ENCODE measurements around the gene SPPL3.

GRCh38 chr12:120832737-120833136, 71.4 kb downstream of the SPPL3 start:
- TF ChIP-seq EP300 (IDR thresholded peaks at IDR 0.05; ENCODE audit: borderline replicate concordance in 1 of 2, low read depth in 1 of 2, low read length in 1 of 2) (no peak), CTCF (IDR thresholded peaks at IDR 0.05) (no peak), TCF12 (IDR thresholded peaks at IDR 0.05) (no peak), TAF1 (IDR thresholded peaks at IDR 0.05; ENCODE audit: borderline replicate concordance, low read depth, low read length) (no peak), USF1 (IDR thresholded peaks at IDR 0.05; ENCODE audit: borderline replicate concordance, low read depth) (no peak), CHD2 (IDR thresholded peaks at IDR 0.05; ENCODE audit: low read length, partially characterized antibody) (no peak), PBX3 (IDR thresholded peaks at IDR 0.05) (no peak), FOXM1 (IDR thresholded peaks at IDR 0.05; ENCODE audit: low read depth) (no peak), FOXJ3 (CRISPR knock-in tag; IDR thresholded peaks at IDR 0.05) (no peak), FOSL2 (IDR thresholded peaks at IDR 0.05; ENCODE audit: borderline replicate concordance, low read depth) (no peak), RAD21 (IDR thresholded peaks at IDR 0.05; ENCODE audit: low read length) (no peak)
- TF ChIP-seq, protein P1, sequence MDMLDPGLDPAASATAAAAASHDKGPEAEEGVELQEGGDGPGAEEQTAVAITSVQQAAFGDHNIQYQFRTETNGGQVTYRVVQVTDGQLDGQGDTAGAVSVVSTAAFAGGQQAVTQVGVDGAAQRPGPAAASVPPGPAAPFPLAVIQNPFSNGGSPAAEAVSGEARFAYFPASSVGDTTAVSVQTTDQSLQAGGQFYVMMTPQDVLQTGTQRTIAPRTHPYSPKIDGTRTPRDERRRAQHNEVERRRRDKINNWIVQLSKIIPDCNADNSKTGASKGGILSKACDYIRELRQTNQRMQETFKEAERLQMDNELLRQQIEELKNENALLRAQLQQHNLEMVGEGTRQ (IDR thresholded peaks at IDR 0.05; ENCODE audit: borderline replicate concordance, low read depth, low read length): no peak
- TF ChIP-seq, protein P2, sequence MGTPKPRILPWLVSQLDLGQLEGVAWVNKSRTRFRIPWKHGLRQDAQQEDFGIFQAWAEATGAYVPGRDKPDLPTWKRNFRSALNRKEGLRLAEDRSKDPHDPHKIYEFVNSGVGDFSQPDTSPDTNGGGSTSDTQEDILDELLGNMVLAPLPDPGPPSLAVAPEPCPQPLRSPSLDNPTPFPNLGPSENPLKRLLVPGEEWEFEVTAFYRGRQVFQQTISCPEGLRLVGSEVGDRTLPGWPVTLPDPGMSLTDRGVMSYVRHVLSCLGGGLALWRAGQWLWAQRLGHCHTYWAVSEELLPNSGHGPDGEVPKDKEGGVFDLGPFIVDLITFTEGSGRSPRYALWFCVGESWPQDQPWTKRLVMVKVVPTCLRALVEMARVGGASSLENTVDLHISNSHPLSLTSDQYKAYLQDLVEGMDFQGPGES (IDR thresholded peaks at IDR 0.05; ENCODE audit: low read depth, low read length): no peak
